Uterus (tissue), 2 donors: ENCODE results near the gene SYCE3.

ENCODE experiments used
- POLR2A ChIP-seq, 2 donors: fragments of 450-650 bp; IDR thresholded peaks; one replicate each; pipeline ENCODE4 v1.6.1; 2016; ENCODE audit warnings: antibody characterized with exemption in 2 of 2, mild to moderate bottlenecking in 1 of 2, moderate library complexity in 1 of 2
- TF ChIP-seq, protein P1 (sequence below), 4 experiments: fragments of 200-600 bp in 2 of 4; fragments of 450-650 bp in 2 of 4; sonication (generic) in 2 of 4; IDR thresholded peaks; one replicate each; pipeline ENCODE4 v1.5.1; 2016 to 2019; ENCODE audit warnings: antibody characterized with exemption in 4 of 4, mild to moderate bottlenecking in 2 of 4, moderate library complexity in 1 of 4

DNA sequence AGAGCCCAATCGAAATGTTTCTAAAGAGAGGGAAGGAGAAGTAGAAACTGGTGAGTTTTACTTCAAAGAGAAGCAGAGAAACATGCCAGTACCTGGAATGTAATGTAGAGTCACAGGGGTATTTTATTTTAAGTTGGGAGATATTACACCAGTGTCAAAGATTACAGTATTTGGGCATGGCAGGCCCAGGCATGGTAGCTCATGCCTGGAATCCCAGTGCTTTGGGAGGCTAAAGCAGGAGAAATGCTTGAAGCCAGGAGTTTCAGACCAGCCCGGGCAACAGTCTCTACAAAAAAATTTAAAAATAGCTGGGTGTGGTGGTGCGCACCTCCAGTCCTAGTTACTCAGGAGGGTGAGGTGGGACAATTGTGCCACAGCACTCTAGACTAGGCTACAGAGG is 2.7 kb downstream of the SYCE3 start:
- TF ChIP-seq, protein P1, sequence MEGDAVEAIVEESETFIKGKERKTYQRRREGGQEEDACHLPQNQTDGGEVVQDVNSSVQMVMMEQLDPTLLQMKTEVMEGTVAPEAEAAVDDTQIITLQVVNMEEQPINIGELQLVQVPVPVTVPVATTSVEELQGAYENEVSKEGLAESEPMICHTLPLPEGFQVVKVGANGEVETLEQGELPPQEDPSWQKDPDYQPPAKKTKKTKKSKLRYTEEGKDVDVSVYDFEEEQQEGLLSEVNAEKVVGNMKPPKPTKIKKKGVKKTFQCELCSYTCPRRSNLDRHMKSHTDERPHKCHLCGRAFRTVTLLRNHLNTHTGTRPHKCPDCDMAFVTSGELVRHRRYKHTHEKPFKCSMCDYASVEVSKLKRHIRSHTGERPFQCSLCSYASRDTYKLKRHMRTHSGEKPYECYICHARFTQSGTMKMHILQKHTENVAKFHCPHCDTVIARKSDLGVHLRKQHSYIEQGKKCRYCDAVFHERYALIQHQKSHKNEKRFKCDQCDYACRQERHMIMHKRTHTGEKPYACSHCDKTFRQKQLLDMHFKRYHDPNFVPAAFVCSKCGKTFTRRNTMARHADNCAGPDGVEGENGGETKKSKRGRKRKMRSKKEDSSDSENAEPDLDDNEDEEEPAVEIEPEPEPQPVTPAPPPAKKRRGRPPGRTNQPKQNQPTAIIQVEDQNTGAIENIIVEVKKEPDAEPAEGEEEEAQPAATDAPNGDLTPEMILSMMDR (IDR thresholded peaks at IDR 0.05) = no peak
- TF ChIP-seq POLR2A (IDR thresholded peaks at IDR 0.05) = no peak
